Spleen (tissue), 7 donors: ENCODE measurements around the gene EZR.

Experiments used
- CTCF ChIP-seq, 11 experiments: fragments of 200-600 bp in 7 of 11; fragments of 450-650 bp in 4 of 11; sonication (generic) in 4 of 11; IDR thresholded peaks in 8 of 11; conservative IDR thresholded peaks in 3 of 11; 1 replicate in 7 of 11; 2 replicates in 4 of 11; pipeline versions ENCODE4 v1.4.0 to v1.8.0; 2016 to 2021; ENCODE audit warnings: antibody characterized with exemption in 11 of 11, inconsistent platforms in 4 of 11, mild to moderate bottlenecking in 1 of 11
- POLR2A ChIP-seq, 3 donors: fragments of 450-650 bp; IDR thresholded peaks; one replicate each; pipeline ENCODE4 v1.5.1; 2017; ENCODE audit warnings: antibody characterized with exemption in 3 of 3, mild to moderate bottlenecking in 1 of 3
- donor health status: DM: no; HTN: no; CAD: no; lungs with moderate emphysema.
- donor health status: DM: no; HTN: no; CAD: no.
- donor health status: DM: no; HTN: no; CAD: no.

- no peak for TF ChIP-seq POLR2A (IDR thresholded peaks at IDR 0.05)
- no peak for TF ChIP-seq CTCF (IDR thresholded peaks at IDR 0.05 in 8 of 11, conservative IDR thresholded peaks at IDR 0.05 in 3 of 11)
Observed at GRCh38 chr6:158769771-158770432, 49.3 kb downstream of the EZR start.
